Right lobe of liver (tissue), 6 donors: ENCODE measurements around the gene RRAS2. TPM values are rescaled to one million over a fixed set of nuclear protein-coding genes. Genes with fewer than 3 reads are reported as not detected.
"Not testable (repeated sequence)": the region's sequence is repeated elsewhere in the genome, so short reads cannot be mapped to it uniquely, and the experiment has no call there.

Source experiments
- ATAC-seq, 4 donors: fragments of 200-7000 bp; cut with Tn5 transposase; one replicate each; pipeline ENCODE4 v1.9.1; 2020; ENCODE audit warnings: mild to moderate bottlenecking in 4 of 4, moderate library complexity in 4 of 4
- DNase-seq, 3 donors: peaks; one replicate each; pipeline ENCODE4 v3.0.0-alpha.2; 2020
- H3K27ac ChIP-seq, 3 donors: fragments of 200-600 bp; one replicate each; pipeline ENCODE4 v1.8.0; 2022
- H3K27me3 ChIP-seq, 2 donors: fragments of 200-600 bp; one replicate each; pipeline ENCODE4 v1.8.0; 2022
- H3K36me3 ChIP-seq, 4 donors: fragments of 200-600 bp; sonication (generic) in 1 of 4; one replicate each; pipeline versions ENCODE4 v1.5.1 to v1.8.0; 2017 to 2022; ENCODE audit warnings: control low read depth in 1 of 4
- H3K4me1 ChIP-seq, 4 donors: fragments of 200-600 bp; sonication (generic) in 1 of 4; one replicate each; pipeline versions ENCODE4 v1.5.1 to v1.8.0; 2017 to 2022; ENCODE audit warnings: control low read depth in 1 of 4
- H3K4me3 ChIP-seq, 3 donors: fragments of 200-600 bp; one replicate each; pipeline ENCODE4 v1.8.0; 2022
- H3K9me3 ChIP-seq, 4 donors: fragments of 200-600 bp; sonication (generic) in 1 of 4; one replicate each; pipeline versions ENCODE4 v1.5.1 to v1.8.0; 2017 to 2022; ENCODE audit warnings: control low read depth in 1 of 4
- CTCF ChIP-seq, 4 donors: fragments of 200-600 bp in 3 of 4; fragments of 450-650 bp in 1 of 4; IDR thresholded peaks; one replicate each; pipeline versions ENCODE4 v1.5.1 to v1.8.0; 2016 to 2022; ENCODE audit warnings: antibody characterized with exemption in 4 of 4, mild to moderate bottlenecking in 2 of 4
- POLR2A ChIP-seq: fragments of 450-650 bp; IDR thresholded peaks from one replicate; pipeline ENCODE4 v1.6.1; 2017; ENCODE audit warnings: antibody characterized with exemption, mild to moderate bottlenecking
- WGBS: methylation state at CpG from one replicate; pipeline ENCODE4 v1.1.6; 2018; ENCODE audit warnings: low coverage, low lambda C conversion rate; ENCODE audit not compliant: insufficient coverage; ENCODE audit errors: missing lambda C conversion rate; 5-methylcytosine and 5-hydroxymethylcytosine counted together
- intact Hi-C, 2 donors: fragments of 100-400 bp; cut with DNase I; formaldehyde crosslinking; loops; one replicate each; pipeline versions ENCODE4 v1.11.2 to v1.14.1; 2022
- total RNA-seq, 6 experiments: library from RNA; depleted of rRNA in 2 of 6; stranded (reverse); fragments of >200 nt in 2 of 6; fragmentation: NEBNext Ultra II Directional in 3 of 6; extraction: Animal tissue kit (Norgen Biotek cat#: 25700) in 3 of 6; gene quantifications; one replicate each; pipeline versions ENCODE4 v1.1.0 to v1.2.4, GENCODE V29; 2016 to 2023
- donor health status: DM: no; HTN: yes; CAD: no.
- donor health status: DM: no; HTN: no; CAD: no.
- donor health status: DM: no; HTN: no; CAD: no.
- donor health status: DM: no; HTN: yes; CAD: no.
- donor health status: DM: no; HTN: yes; CAD: no.

The RRAS2 gene
- total RNA-seq, 6 experiments from 2014 or later: 21.0 to 44.8 (median 31.1) TPM

GRCh38 chr11:14360976-14361375 lies 2.0 kb upstream of the RRAS2 start:
- Histone ChIP-seq H3K36me3 (no peaks in the 10 kb centered on the region), H3K9me3 (no peaks in the 10 kb centered on the region), H3K4me3 (no peak overlapping the region), H3K27me3 (no peaks in the 10 kb centered on the region), H3K27ac (no peak overlapping the region), H3K4me1 (peaks cover 0 to 24% (median 5%) of the 10 kb centered on the region in 4 donors)
- TF ChIP-seq CTCF (IDR thresholded peaks at IDR 0.05) (no peak), POLR2A (no peak)
- 88% methylated on average over 8 of the region's 17 CpGs for WGBS
- intact Hi-C loops: no loop called here
- ATAC-seq: no peak
- DNase-seq: no peak

GRCh38 chr11:14359501-14360031 lies 583 bp upstream of the RRAS2 start:
- TF ChIP-seq POLR2A: no peak
- H3K4me3 ChIP-seq: peak overlapping the region; percentile 81 to 86 (median 85)
- H3K27ac ChIP-seq: no peak overlapping the region
- H3K4me1 ChIP-seq: peaks cover 0 to 24% (median 5%) of the 10 kb centered on the region in 4 donors
- no peak for ATAC-seq
- no peaks in the 10 kb centered on the region for H3K36me3 ChIP-seq
- no peaks in the 10 kb centered on the region for H3K9me3 ChIP-seq
- intact Hi-C loops: no loop called here
- DNase-seq: no peak
- WGBS: 57% methylated on average over 1 of the region's 5 CpGs
- no peaks in the 10 kb centered on the region for H3K27me3 ChIP-seq

GRCh38 chr11:14357881-14358728 lies 878 bp downstream of the RRAS2 start:
- Histone ChIP-seq H3K4me3 (peak overlapping the region; percentile 81 to 86 (median 85)), H3K27ac (peak overlapping the region; percentile 57 to 81 (median 72)), H3K36me3 (no peaks in the 10 kb centered on the region), H3K9me3 (no peaks in the 10 kb centered on the region), H3K4me1 (peaks cover 0 to 35% (median 5%) of the 10 kb centered on the region in 4 donors), H3K27me3 (no peaks in the 10 kb centered on the region)
- TF ChIP-seq POLR2A (no peak), CTCF (IDR thresholded peaks at IDR 0.05) (no peak)
- 1% methylated on average over 10 of the region's 73 CpGs for WGBS
- peak; percentile 64 to 67 (median 66) for DNase-seq
- intact Hi-C loops: no loop called here
- peak; percentile 65 to 81 (median 78) for ATAC-seq

GRCh38 chr11:14356342-14356741 lies 2.6 kb downstream of the RRAS2 start:
- intact Hi-C loops: no loop called here
- no peaks in the 10 kb centered on the region for H3K27me3 ChIP-seq
- H3K36me3 ChIP-seq: no peaks in the 10 kb centered on the region
- 100% methylated on average over 2 of the region's 2 CpGs for WGBS
- no peak overlapping the region for H3K4me3 ChIP-seq
- DNase-seq (no peak), ATAC-seq (no peak)
- TF ChIP-seq CTCF (IDR thresholded peaks at IDR 0.05): no peak
- no peak for TF ChIP-seq POLR2A
- no peak overlapping the region for H3K27ac ChIP-seq
- H3K9me3 ChIP-seq: no peaks in the 10 kb centered on the region
- peaks cover 0 to 20% (median 0%) of the 10 kb centered on the region in 4 donors for H3K4me1 ChIP-seq

GRCh38 chr11:14354604-14355003 lies 4.4 kb downstream of the RRAS2 start:
- H3K36me3 ChIP-seq, DNase-seq, H3K4me3 ChIP-seq, ATAC-seq, H3K27me3 ChIP-seq, intact Hi-C loops, H3K27ac ChIP-seq, H3K9me3 ChIP-seq: not testable (repeated sequence)
- H3K4me1 ChIP-seq: peaks cover 0 to 26% (median 0%) of the 10 kb centered on the region in 4 donors
- 100% methylated on average over 6 of the region's 7 CpGs for WGBS
